GM18507 (cell line): ENCODE results near the gene CHD9.
"Not testable (repeated sequence)": the region's sequence is repeated elsewhere in the genome, so short reads cannot be mapped to it uniquely, and the experiment has no call there.

Experiments
- DNase-seq: peaks from one replicate; pipeline ENCODE4 v3.0.0; 2011; ENCODE audit warnings: low read depth; ENCODE audit not compliant: insufficient read length; ENCODE audit errors: extremely low spot score
- FAIRE-seq: peaks from 2 replicates; lab custom pipeline; 2011; peaks lifted over from hg19 to GRCh38; lab: Jason Lieb, UNC

The CHD9 gene

DNA sequence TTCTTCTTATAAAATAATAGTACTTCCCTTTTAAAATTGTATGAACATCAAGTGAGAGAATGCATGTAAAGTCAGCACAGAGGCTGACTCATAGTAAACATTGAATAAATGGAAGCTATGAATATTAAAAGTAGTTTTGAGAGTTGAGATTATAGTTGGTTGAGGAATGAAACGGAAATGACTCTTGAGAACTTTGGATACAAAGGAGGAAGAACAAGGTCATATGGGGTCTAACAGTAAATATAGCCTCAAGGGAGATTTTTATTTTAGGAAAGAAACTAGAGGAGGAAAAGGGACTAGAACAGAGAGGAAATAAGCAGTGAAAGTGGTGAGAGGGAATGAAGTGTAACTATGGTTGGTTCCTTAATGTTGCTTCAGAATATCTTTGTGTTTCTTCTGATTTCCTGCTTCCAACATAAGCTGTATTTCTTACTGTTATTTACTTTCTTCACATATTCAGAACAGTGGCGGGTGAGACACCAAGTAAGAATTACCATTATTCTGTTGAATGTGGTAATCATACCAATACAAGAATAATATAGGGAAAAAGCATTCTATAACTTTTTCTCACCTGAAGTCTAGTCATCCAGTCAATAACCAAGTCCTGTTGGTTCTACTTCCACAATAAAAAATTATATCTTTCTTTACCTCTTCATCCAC lies 165.1 kb downstream of the CHD9 start:
- FAIRE-seq = no peak
- DNase-seq = no peak

DNA sequence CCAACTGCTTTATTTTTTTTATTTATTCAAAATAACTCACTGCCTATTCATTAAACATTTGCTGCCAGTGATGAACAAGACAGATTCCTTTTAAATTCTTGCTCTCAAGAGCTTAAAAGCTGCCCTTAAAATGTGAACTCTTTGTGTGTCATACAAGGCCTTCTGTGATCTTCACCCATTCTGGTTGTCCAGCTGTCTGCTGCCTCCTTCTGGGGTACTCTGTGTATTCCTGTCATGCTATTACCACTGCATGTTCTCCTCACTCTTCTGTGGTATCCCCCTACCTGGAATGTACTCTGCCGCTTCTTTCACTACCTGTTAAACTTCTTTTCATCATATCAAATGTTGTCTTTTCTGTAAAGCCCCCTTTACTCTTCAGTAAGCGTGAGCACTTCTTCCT lies 165.8 kb downstream of the CHD9 start:
- DNase-seq = no peak
- peak; percentile 29 for FAIRE-seq

DNA sequence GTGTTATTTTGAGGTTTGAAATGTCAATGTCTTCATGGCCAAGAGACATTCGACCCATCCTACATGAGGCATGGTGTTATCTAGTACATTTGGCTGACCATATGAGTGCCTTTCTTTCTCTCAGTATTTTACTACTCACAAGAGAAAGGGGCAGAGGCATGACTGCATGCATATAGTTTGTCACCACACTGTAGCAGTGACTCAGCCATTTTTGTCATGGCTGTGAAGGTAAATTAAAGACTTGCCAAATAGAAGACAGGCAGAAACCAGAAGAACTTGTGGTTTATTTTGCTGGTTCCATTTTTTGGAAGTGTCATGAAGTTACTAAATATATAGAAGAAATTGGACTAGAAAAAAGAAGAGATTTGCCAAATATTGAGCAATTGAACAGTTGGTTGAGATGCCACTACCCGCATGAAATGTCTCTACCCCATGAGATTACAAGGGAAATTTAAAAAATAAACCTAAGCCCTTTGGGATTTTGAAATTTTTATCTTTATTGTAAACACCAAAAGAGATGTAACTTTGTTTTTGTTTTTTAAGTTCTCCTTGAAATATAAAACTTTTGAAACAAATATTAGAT lies 170.3 kb downstream of the CHD9 start:
- FAIRE-seq = no peak
- DNase-seq = no peak

DNA sequence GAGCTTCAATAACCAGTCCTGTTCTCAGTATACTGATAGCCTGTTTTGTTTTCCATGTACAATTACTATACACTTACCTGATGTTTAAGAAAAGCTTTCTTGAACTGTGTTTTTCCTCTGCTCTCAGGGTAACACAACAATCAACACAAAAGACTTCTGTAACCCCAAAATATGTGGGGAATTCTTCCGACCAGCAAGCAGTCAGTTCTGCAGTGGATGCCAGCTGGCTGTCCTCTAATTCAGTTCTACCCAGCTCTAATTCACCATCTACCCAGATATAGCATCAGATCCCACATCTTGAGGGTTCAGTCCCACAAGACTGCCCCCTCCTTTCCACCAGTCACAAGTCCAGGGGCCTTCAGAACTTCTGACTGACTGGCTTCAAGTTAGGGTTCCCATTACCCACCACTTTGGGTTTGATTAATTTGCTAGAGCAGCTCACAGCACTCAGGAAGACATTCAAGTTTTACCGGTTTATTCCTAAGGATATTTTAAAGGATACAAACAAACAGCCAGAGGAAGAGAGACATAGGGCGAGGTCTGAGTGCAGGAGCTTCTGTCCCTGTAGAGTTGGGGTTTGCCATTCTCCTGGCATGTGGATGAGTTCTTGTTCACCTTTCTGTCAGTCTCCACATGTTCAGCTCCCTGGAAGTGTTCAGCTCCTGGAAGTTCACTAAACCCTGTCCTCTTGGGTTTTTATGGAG lies 178.2 kb downstream of the CHD9 start:
- FAIRE-seq (no peak), DNase-seq (no peak)

DNA sequence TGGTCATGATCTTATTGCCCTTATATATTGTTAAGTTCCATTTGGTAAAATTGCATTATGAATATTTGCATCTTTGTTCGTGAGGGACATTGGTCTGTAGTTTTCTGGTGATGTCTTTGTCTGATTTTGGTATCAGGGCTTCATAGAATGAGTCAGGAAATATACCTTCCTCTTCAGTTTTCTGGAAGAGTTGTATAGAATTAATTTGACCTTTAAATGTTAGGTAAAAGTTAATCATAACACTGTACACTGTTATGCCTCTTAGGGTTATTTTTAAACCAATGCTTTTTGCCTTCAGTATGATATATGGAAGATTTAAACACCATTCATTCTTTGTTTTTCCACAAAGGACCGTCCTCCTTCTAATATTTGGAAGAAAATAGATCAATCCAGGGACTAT lies 180.0 kb downstream of the CHD9 start:
- FAIRE-seq = no peak
- no peak for DNase-seq

DNA sequence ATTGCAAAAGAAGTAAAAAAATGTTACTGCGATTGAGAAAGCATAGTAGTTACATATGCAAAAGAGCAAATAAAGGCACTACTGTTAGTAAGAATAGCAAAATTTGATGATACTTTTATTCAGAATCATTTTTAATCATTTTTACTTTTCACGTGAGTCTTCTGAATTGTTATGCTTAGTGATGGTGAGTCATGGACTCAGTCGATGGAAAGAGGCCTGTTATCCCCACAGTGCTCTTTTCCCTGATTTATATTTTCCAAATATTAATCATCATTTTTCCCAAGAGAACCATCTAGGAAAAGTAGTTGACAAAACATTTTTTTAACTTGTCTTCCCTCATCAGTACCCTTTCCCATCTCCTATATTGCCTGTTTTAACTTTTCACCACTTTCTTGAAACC lies 181.1 kb downstream of the CHD9 start:
- DNase-seq (no peak), FAIRE-seq (no peak)

DNA sequence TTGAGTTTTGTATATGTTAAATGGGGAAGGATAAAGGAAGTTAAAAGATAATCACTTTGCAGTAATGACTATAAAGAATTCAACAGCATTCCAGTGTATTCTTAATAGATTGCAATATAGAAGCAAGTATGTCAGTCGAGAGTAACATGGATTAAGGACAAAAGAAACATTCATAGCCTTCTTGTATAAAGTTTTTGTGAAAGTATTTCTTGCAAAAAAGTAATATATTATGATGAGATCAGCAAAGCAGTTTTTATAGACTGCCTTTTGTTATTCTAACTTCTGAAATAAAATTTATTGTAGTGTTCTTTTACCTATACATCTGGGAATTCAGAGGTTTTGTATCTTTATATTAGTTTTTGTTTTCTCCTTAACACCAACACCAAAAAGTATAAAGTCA lies 194.5 kb downstream of the CHD9 start:
- DNase-seq = no peak
- FAIRE-seq = no peak

DNA sequence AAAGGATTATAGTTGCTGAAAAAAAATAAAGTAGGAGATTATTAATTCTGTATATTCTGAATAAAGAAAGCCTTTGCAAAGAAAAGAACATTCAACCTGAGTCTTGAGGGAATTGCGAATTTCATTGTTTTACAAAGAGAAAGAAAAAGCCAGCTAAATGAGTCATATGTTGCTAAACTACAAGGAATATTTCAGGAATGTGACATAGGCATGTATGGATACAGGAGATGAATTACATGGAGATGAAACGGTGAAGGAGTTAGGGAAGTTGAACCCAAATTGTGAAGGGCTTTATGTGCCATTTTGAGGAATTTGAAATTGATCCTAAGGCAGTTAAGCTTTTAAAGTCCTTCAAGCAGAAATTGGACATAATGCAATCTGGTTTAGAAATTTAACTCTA lies 202.2 kb downstream of the CHD9 start:
- DNase-seq = no peak
- FAIRE-seq = no peak

DNA sequence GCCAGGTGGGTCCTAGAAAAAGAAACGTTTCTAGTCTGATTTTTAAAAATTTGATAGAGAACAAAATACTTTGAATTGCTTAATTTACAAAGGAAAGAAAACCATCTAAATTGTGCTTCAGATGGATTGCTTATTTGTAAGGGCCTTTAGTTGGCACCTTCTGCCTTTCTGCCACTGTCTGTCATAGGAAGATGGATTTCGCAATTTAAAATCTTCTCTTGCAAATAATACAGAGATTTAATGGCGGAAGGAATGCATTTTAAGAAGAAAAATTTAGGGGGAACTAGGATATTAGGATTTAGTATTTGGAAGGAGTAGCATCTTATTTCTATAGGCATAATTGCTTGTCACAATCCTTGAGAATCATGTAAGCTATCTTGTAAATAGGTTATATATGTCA lies 204.0 kb downstream of the CHD9 start:
- FAIRE-seq = no peak
- DNase-seq = no peak

DNA sequence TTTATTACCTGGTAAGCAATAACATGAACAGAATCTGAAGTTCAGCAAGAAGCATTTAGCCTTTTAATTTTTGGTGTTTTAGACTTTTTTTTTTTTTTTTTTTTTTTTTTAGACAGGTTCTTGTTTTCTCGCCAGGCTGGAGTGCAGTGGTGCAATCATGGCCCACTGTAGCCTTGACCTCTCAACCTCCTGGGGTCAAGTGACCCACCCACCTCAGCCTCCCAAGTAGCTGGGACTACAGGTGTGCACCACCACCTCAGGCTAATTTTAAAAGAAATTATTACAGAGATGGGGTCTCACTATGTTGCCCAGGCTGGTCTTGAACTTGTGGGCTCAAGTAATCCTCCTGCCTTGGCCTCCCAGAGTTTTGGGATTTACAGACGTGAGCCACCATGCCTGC lies 206.5 kb downstream of the CHD9 start:
- FAIRE-seq = no peak
- no peak for DNase-seq

DNA sequence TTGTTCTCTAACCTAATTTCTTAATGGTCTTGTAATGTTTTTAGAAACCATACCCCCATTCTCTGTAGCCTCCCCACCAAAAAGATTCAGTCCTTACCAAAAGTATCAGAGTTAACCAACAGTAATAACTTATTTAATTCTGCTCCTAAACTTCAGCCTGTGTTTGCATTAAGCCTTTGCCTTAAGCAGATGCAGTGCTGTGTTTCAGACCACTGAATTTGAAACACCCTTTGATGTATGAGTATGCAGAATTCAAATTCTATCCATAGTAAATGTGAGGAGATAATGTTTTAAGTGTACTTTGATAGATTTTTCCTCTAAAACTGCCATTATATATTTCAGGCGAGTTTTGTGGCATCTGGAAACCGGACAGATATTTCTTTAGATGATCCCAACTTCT lies 207.9 kb downstream of the CHD9 start:
- no peak for FAIRE-seq
- DNase-seq = no peak

DNA sequence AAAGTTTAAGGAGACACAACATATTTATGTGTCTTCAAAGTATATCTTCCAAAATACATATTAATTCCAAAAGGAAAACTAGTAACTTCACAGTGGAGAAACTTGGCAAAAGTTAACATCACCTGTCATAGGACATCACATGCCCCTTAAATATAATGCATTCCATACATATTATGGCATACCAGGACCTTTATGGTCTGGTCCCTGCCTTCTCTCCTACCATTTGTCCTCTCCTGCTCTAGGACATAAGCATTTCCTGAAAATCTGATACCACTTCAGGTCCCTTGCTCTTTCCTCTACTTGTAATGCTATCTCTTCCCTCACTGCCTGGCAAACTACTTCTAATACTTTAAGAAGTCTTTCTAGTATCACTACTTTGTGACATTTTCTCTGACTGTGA lies 211.4 kb downstream of the CHD9 start:
- FAIRE-seq = no peak
- no peak for DNase-seq

DNA sequence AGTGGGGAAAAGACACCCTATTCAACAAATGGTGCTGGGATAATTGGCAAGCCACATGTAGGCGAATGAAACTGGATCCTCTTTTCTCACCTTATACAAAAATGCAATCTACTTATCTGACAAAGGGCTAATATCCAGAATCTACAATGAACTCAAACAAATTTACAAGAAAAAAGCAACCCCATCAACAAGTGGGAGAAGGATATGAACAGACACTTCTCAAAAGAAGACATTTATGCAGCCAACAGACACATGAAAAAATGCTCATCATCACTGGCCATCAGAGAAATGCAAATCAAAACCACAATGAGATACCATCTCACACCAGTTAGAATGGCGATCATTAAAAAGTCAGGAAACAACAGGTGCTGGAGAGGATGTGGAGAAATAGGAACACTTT lies 223.7 kb downstream of the CHD9 start:
- not testable (repeated sequence) for FAIRE-seq, DNase-seq

DNA sequence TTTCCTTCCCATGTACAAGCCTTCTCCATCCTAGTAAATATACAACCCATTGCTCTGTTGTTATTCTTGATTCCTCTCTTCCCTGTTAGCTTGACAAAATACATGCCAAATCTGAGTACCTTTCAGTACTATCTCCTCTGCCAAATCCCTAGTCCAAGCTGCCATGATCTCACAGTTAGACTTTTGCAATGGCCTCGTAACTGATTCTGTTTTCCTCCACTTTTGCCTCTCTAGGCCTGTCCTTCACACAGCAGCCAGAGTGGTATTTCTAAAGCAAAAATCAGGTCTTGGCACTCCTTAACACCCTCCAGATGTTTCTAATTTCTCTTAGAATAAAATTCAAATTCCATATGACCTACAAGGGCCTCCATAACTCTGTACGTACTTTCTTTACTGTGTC lies 226.5 kb downstream of the CHD9 start:
- FAIRE-seq = no peak
- no peak for DNase-seq

DNA sequence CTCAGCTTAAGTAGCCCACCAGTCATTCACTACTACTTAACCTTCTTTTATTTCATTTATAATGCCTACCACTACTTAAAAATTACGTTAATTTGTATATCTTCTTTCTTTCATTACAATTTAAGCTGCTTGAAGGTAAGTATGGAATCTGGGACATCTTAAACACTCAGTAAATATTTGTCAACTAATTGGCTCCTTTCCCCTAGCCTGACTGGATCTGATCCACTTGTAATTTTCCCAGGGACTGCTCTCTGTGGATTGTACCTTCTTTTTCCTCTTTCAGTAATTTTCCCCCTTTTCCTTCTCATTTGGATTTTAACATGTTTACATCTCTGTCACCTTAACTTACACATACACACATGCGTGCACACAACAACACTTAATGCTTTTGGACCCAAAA lies 227.1 kb downstream of the CHD9 start:
- FAIRE-seq (no peak), DNase-seq (no peak)

DNA sequence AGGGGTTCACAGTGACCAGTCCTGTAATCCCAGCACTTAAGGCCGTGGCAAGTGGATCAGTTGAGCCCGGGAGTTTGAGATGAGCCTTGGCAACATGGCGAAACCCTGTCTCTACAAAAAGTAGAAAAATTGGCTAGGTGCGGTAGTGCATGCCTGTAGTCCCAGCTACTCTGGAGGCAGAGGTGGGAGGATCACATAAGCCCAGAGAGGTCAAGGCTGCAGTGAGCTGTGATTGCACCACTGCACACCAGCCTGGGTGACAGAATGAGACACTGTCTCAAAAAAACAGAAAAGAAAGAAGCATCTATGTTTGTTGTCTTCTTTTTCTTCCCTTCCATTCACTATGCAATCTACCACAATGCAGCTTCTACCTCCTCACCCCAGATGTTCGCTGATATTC lies 227.5 kb downstream of the CHD9 start:
- DNase-seq (no peak), FAIRE-seq (no peak)

DNA sequence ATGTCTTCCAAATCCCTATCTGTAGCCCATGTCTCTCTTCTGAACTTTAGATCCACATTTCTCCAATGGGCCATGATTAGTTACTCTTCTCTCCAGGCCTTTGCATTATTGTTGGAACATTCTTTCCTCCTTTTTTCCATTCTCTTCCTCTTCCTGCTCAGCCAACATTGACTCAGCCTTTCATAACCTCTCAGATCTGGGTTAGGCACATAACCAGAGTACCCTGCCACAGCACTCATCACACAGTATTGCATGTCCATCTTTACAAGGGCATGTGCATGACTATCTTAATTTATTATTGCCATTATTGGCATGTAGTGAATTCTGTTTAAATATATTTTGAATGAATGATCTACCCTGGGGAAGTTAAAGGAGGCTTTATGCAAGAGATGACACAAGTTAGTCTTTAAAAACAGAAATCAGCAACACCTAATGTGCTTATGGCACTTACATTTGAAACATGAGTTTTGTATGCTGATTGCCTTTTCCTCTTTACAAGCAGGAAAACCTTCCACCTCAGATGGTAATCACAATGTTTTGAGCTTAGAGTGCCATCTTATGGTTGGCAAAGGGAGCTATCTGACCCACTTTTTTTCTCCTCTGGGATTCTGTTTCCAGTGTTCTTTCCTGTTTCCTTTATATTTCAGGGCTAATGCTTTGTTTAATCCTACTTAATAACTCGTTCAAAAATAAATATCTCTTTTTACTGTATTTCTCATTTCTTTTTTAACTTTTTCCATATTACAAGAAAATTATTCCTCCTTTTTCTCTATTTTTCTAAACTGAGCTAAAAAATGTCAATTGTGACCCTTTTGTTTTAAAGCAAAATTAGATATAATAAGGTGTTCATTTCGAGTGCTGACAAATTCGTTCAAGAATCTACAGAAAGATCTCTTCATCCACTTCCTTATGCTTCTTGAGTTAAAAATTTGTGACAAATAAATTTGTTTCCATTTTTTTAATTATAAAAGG lies 228.5 kb downstream of the CHD9 start:
- DNase-seq (no peak), FAIRE-seq (peak; percentile 65)

DNA sequence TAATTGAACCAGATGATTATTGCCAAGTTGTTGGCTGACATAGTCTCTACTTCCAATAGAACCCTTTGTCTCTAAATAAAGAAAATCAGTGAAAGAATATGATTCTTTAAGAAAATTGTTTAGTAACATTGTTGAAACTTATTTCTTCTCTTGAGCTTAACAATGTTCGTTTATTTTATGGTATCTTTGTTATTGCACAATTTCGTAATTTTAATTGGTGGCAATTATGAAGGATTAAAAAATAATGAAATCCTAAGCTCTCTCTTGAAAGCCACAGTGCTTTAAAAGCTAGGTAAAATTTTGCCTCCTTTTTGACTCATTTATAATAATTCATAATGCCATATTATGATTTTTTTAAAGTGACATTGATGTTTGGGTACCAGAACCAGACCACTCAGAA lies 230.4 kb downstream of the CHD9 start:
- DNase-seq (no peak), FAIRE-seq (no peak)

DNA sequence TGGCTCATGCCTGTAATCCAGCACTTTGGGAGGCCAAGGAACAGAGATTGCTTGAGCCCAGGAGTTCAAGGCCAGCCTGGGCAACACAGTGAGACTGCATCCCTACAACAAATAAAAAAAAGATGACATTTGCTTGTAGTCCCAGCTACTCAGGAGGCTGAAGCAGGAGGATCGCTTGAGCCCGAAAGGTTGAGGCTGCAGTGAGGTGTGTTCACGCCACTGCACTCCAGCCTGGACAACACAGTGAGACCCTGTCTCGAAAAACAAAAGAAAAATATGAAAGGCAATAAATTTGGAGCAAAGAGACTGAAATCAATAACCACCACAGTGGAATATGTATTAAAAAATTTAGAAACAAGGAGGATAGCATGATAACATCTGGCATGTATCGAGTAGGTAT lies 235.7 kb downstream of the CHD9 start:
- DNase-seq (no peak), FAIRE-seq (no peak)

DNA sequence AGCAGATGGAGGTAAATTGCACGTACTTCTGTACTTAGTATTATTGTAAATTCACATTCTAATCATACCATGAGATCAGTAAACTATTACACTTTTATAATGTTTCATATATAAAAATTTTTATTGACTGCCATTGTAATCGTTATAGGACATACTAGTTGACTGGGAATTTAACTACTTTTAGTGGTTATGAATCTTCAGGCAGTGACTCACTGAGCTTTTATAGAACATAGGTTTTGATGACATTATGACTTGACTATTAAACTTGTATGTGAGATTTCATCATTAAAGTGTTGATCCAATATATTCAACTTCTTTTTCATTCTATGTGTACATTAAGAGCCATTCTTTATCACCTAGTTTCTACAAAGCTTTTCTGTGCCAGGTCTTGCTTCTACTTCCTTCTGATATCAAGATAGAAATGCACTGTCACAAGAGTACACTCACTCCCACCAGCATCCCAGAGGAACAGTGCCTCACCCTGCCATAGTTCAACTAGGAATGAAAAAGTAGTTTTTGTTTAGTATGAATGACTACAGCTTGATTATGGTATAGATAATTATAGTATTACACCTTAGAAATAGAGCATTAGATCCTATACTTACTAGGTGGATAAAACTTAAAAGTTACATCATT lies 237.1 kb downstream of the CHD9 start:
- DNase-seq (no peak), FAIRE-seq (no peak)
